GM19240 (cell line): ENCODE results near the gene PITPNM1.
"Not testable (repeated sequence)": the region's sequence is repeated elsewhere in the genome, so short reads cannot be mapped to it uniquely, and the experiment has no call there.

Source experiments
- DNase-seq: peaks from one replicate; pipeline ENCODE4 v3.0.0; 2011; ENCODE audit warnings: low spot score; ENCODE audit not compliant: insufficient read length

PITPNM1 gene

GRCh38 chr11:67504950-67505581 is at the start of gene PITPNM1:
PITPNM1 (minus strand) TSS chr11:67505363; CDS start chr11:67504180, 1,183 bp downstream.
- DNase-seq = peak; percentile 81

GRCh38 chr11:67551697-67552096 is 46.5 kb upstream of the PITPNM1 start:
- not testable (repeated sequence) for DNase-seq

GRCh38 chr11:67551127-67551526 is 46.0 kb upstream of the PITPNM1 start:
- no peak for DNase-seq

GRCh38 chr11:67548555-67549110 is 43.5 kb upstream of the PITPNM1 start:
- no peak for DNase-seq

GRCh38 chr11:67548112-67548511 is 42.9 kb upstream of the PITPNM1 start:
- DNase-seq = not testable (repeated sequence)

GRCh38 chr11:67545280-67545679 is 40.1 kb upstream of the PITPNM1 start:
- DNase-seq = no peak

GRCh38 chr11:67544616-67545242 is 39.6 kb upstream of the PITPNM1 start:
- DNase-seq = no peak

- no peak for DNase-seq
These were observed 38.4 kb upstream of the PITPNM1 start for GRCh38 chr11:67543585-67543984.

GRCh38 chr11:67542971-67543370 is 37.8 kb upstream of the PITPNM1 start:
- no peak for DNase-seq

- DNase-seq = no peak
These were observed 37.0 kb upstream of the PITPNM1 start for GRCh38 chr11:67542169-67542568.

- no peak for DNase-seq
These were observed 36.0 kb upstream of the PITPNM1 start for GRCh38 chr11:67541198-67541597.

- DNase-seq = no peak
These were observed 34.4 kb upstream of the PITPNM1 start for GRCh38 chr11:67539550-67539949.

GRCh38 chr11:67538823-67539505 is 33.8 kb upstream of the PITPNM1 start:
- DNase-seq = no peak

- no peak for DNase-seq
These were observed 33.1 kb upstream of the PITPNM1 start for GRCh38 chr11:67538306-67538705.

GRCh38 chr11:67535561-67535960 is 30.4 kb upstream of the PITPNM1 start:
- no peak for DNase-seq

- no peak for DNase-seq
These were observed 29.0 kb upstream of the PITPNM1 start for GRCh38 chr11:67534070-67534679.

GRCh38 chr11:67532889-67533288 is 27.7 kb upstream of the PITPNM1 start:
- DNase-seq = no peak

- DNase-seq = no peak
These were observed 25.1 kb upstream of the PITPNM1 start for GRCh38 chr11:67530282-67530592.

- no peak for DNase-seq
These were observed 23.2 kb upstream of the PITPNM1 start for GRCh38 chr11:67528376-67528775.

GRCh38 chr11:67525275-67525976 is 20.3 kb upstream of the PITPNM1 start:
- no peak for DNase-seq

- DNase-seq = no peak
These were observed 19.3 kb upstream of the PITPNM1 start for GRCh38 chr11:67524480-67524808.
